Hypothalamus (tissue), 51 donors: ENCODE data around the gene USP20.

Source experiments
- DNase-seq, 51 donors: peaks; one replicate each; lab custom pipeline; 2025; lab: John Stamatoyannopoulos, UW

The USP20 gene

GRCh38 chr9:129822898-129823541 is 12.2 kb upstream of the USP20 start:
- DNase-seq: peak in 1 of 51 donors; percentile 35

GRCh38 chr9:129823542-129823934 is 11.7 kb upstream of the USP20 start:
- peak in 3 of 51 donors; percentile 35 to 40 (median 38) for DNase-seq

- peak; percentile 29 to 95 (median 87) for DNase-seq
Observed at GRCh38 chr9:129823935-129824601, 11.2 kb upstream of the USP20 start, which contains the start of gene TOR1A. Gene TOR1A, minus strand, starts transcription at chr9:129824136. Its CDS starts 51 bp downstream, at chr9:129824085.

- DNase-seq: no peak
Observed at GRCh38 chr9:129826344-129826743, 8.9 kb upstream of the USP20 start.

GRCh38 chr9:129826759-129827158 is 8.5 kb upstream of the USP20 start:
- DNase-seq: no peak

GRCh38 chr9:129828051-129828450 is 7.2 kb upstream of the USP20 start:
- no peak for DNase-seq

- DNase-seq: no peak
Observed at GRCh38 chr9:129828969-129829368, 6.3 kb upstream of the USP20 start.

GRCh38 chr9:129832982-129833381 is 2.3 kb upstream of the USP20 start:
- DNase-seq: no peak

GRCh38 chr9:129834489-129835127 is 650 bp upstream of the USP20 start:
- DNase-seq: peak in 3 of 51 donors; percentile 10 to 42 (median 35)

GRCh38 chr9:129835860-129836223 is 584 bp downstream of the USP20 start:
- peak in 5 of 51 donors; percentile 22 to 33 (median 30) for DNase-seq

- peak in 5 of 51 donors; percentile 4 to 9 (median 7) for DNase-seq
Observed at GRCh38 chr9:129836311-129837007, 1.2 kb downstream of the USP20 start.

GRCh38 chr9:129838707-129839259 is 3.5 kb downstream of the USP20 start:
- no peak for DNase-seq

- DNase-seq: no peak
Observed at GRCh38 chr9:129839324-129840023, 4.2 kb downstream of the USP20 start.

- no peak for DNase-seq
Observed at GRCh38 chr9:129840034-129840433, 4.8 kb downstream of the USP20 start.

- DNase-seq: no peak
Observed at GRCh38 chr9:129841071-129841470, 5.8 kb downstream of the USP20 start.

- DNase-seq: no peak
Observed at GRCh38 chr9:129845373-129845772, 10.1 kb downstream of the USP20 start.

GRCh38 chr9:129848712-129849441 is 13.6 kb downstream of the USP20 start:
- DNase-seq: no peak

- DNase-seq: no peak
Observed at GRCh38 chr9:129849901-129850300, 14.6 kb downstream of the USP20 start.

GRCh38 chr9:129850821-129851550 is 15.7 kb downstream of the USP20 start:
- no peak for DNase-seq
